ENCODE data around the gene UBE2E2. TPM values are rescaled to one million over a fixed set of nuclear protein-coding genes. Genes with fewer than 3 reads are reported as not detected.
"Not testable (repeated sequence)": the region's sequence is repeated elsewhere in the genome, so short reads cannot be mapped to it uniquely, and the experiment has no call there.

Gene UBE2E2
- total RNA-seq, 1 experiment from 2014 or later, result 54.9 TPM

DNA sequence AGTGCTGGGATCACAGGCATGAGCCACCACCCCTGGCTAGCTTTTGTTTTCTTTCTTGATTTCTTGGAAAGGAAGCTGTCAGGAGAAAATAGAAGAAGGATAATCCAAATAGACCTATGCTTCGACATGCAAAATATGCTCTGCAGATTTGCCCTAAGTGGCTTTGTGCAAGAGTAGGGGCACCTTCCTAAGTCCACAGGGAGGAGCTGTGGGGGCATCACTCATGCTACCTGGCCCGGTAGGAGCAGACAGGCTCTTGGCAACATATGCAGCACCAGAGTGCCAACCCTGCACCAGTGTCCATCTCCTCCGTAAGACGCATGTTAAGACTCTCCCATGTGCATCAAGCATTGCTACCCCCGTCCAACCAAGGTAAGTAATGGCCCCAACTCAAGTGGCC is 411.9 kb downstream of the UBE2E2 start (continued):
- no peak for TF ChIP-seq ERG (CRISPR knock-in tag; IDR thresholded peaks at IDR 0.05)
- TF ChIP-seq NFYB (CRISPR knock-in tag; conservative IDR thresholded peaks at IDR 0.05; ENCODE audit: low read depth), result no peak
- TF ChIP-seq E2F1 (CRISPR knock-in tag; IDR thresholded peaks at IDR 0.05), result no peak

DNA sequence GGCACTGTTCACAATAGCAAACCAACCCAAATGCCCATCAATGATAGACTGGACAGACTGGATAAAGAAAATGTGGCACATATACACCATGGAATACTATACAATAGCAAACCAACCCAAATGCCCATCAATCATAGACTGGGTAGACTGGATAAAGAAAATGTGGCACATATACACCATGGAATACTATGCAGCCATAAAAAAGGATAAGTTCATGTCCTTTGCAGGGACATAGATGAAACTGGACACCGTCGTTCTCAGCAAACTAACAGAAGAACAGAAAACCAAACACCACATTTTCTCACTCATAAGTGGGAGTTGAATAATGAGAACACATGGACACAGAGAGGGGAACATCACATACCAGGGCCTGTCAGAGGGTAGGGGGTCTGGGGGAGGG is 415.3 kb downstream of the UBE2E2 start:
- H3K4me3 Mint-ChIP-seq; CTCF ChIA-PET; H3K27ac Mint-ChIP-seq; H3K27me3 Mint-ChIP-seq (ENCODE audit: low read depth); POLR2A ChIA-PET; DNase-seq (ENCODE audit: low spot score); ATAC-seq: not testable (repeated sequence)
- peaks cover 12% of the 10 kb centered on the region for H3K4me1 Mint-ChIP-seq
- peaks cover 22% of the 10 kb centered on the region for H3K36me3 Mint-ChIP-seq
- H3K9me3 Mint-ChIP-seq, result peaks cover 26% of the 10 kb centered on the region

DNA sequence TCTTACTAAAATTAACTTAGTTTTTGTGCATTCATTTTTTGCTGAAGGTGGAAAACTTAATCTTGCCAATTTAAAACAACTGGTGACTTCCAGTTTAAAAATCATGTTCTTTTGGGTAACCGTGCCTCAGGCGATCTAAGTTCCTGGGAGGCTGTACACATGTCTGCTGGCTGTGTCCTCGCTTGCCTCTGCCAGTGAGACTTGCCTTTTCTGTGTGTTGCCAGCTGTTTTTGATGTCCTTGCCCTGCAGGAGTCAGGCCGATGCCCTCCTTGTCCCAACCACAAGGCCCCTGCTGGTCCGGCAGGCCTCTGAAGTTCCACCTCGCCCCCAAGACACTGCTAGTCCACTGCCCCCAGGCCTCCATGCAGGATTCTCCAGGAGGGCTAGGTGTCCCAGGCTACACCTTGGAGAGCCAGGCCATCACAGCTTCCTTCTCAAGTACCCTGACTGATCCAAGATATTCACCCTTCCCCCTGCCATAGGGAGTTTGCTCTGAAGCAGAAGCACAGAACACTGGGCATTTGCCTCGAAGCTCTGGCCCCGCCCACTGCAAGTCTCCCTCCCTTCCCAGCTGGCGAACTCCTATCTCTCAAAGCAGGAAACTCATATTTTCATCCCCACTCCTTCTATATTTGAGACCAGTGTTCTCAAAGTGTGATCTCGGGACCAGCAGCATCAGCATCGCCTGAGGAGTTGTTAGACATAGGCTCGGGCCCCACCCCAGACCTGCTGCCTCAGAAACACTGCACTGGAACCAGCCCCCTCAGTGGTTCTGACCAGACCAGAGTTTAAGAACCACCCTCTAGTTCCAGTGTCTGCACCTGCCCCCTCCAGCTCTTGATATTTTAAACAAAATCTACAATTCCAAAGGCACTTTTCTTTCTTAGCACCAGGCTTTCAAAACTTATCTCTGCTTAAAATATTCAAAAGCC is 416.8 kb downstream of the UBE2E2 start:
- ATAC-seq, result peak; percentile 70

DNA sequence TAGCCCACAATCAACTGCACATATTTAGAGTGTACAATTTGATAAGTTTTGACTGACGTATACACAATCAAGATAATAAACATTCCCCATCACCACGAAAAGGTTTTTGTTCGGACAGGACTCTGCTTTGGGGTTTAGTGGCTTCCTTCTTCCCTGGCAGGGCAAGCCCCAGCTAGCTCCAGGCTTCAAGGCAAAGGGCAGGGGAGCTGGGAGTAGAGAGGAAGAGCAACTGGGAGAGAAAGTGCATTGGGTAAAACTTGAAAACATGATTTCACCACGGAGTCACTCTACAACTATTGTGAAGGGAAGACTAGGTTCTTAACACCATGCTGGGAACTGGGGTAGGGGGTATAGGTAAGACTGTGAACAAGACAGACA is 417.5 kb downstream of the UBE2E2 start:
- POLR2A ChIA-PET, result no interaction called here
- peaks cover 40% of the 10 kb centered on the region for H3K9me3 Mint-ChIP-seq
- CTCF ChIA-PET, result no interaction called here
- peaks cover 39% of the 10 kb centered on the region for H3K36me3 Mint-ChIP-seq
- no peak for ATAC-seq
- peaks cover 12% of the 10 kb centered on the region for H3K4me1 Mint-ChIP-seq
- H3K4me3 Mint-ChIP-seq, result no peak overlapping the region
- no peak for DNase-seq (ENCODE audit: low spot score)
- H3K27ac Mint-ChIP-seq, result no peak overlapping the region
- no peaks in the 10 kb centered on the region for H3K27me3 Mint-ChIP-seq (ENCODE audit: low read depth)
- TF ChIP-seq ZNF671 (CRISPR knock-in tag; IDR thresholded peaks at IDR 0.05) (no peak), MYBL2 (CRISPR knock-in tag; IDR thresholded peaks at IDR 0.05) (no peak), GTF2I (CRISPR knock-in tag; conservative IDR thresholded peaks at IDR 0.05) (no peak), KAT7 (CRISPR knock-in tag; IDR thresholded peaks at IDR 0.05; ENCODE audit: borderline replicate concordance) (no peak), ZNF317 (CRISPR knock-in tag; IDR thresholded peaks at IDR 0.05; ENCODE audit: borderline replicate concordance, low read depth) (no peak), ZNF423 (CRISPR knock-in tag; IDR thresholded peaks at IDR 0.05) (no peak), SP1 (CRISPR knock-in tag; conservative IDR thresholded peaks at IDR 0.05) (no peak), ZNF138 (CRISPR knock-in tag; conservative IDR thresholded peaks at IDR 0.05) (no peak), ZMAT4 (CRISPR knock-in tag; IDR thresholded peaks at IDR 0.05) (no peak), PRRX2 (CRISPR knock-in tag; IDR thresholded peaks at IDR 0.05) (no peak), TEAD4 (CRISPR knock-in tag; IDR thresholded peaks at IDR 0.05) (no peak), NFATC4 (CRISPR knock-in tag; IDR thresholded peaks at IDR 0.05) (no peak)

More for the DNA sequence above, 416.8 kb downstream of the UBE2E2 start:
- Mint-ChIP-seq H3K27me3 (ENCODE audit: low read depth) (no peaks in the 10 kb centered on the region), H3K4me3 (no peak overlapping the region), H3K9me3 (peaks cover 36% of the 10 kb centered on the region), H3K36me3 (peaks cover 33% of the 10 kb centered on the region), H3K27ac (no peak overlapping the region), H3K4me1 (peaks cover 12% of the 10 kb centered on the region)
- TF ChIP-seq OVOL2 (CRISPR knock-in tag; IDR thresholded peaks at IDR 0.05; ENCODE audit: borderline replicate concordance) (no peak), NFYB (CRISPR knock-in tag; conservative IDR thresholded peaks at IDR 0.05; ENCODE audit: low read depth) (no peak), ZNF425 (CRISPR knock-in tag; conservative IDR thresholded peaks at IDR 0.05) (no peak), ETV6 (CRISPR knock-in tag; IDR thresholded peaks at IDR 0.05) (no peak), FOXP4 (CRISPR knock-in tag; IDR thresholded peaks at IDR 0.05) (no peak)
- no peak for DNase-seq (ENCODE audit: low spot score)
- ChIA-PET POLR2A (no interaction called here), CTCF (no interaction called here)

Measured in WTC11 (cell line).